ENCODE results near the gene RBMS1.
A peak's percentile ranks its signal among the peaks of the same experiment; 100 is the strongest.

Gene RBMS1

GRCh38 chr2:160294889-160295288 lies 198.7 kb downstream of the RBMS1 start:
- no peak for DNase-seq

DNA sequence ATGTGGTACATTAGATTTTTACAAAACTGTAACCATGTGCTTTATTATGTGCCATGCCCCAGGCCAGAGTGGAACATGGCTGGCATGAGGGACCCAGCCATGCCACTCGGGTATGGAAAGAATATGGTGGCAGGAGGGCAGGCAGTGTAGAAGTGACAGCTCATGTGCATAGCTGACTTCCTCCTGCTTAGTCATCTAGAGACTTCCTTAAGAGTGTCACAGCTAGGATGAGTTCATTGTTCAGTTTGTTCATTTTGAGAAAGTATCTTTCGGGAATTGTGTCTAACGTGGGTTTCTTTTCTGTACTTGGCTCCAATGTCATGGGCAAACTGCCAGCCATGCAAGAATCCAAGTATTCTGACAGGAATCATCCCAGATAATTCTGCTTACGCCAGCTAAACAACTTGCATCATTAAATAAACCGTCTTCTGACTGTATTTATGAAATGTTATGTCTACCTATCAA lies 199.2 kb downstream of the RBMS1 start:
- no peak for DNase-seq

GRCh38 chr2:160293391-160294091 lies 200.1 kb downstream of the RBMS1 start:
- DNase-seq: no peak

DNA sequence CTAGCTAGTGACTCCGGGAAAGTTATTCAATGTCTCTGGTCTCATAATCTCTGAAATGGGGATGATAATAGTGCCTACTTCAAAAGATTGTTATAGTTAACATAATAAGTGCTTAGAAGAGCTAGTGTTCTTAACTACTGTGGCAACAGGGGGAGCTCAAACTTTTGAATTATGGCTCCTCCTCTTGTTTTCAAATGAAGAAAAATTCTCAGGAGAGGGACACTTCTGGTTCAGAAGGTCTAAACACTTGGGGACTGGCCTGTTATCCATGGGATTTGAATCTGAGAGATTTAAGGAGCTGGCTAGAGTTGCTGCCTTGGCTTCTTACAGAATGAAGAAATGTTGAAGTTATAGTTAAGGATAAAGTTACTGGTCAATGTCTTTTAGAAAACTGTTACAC lies 201.4 kb downstream of the RBMS1 start:
- no peak for DNase-seq

GRCh38 chr2:160291382-160291781 lies 202.2 kb downstream of the RBMS1 start:
- DNase-seq: no peak

DNA sequence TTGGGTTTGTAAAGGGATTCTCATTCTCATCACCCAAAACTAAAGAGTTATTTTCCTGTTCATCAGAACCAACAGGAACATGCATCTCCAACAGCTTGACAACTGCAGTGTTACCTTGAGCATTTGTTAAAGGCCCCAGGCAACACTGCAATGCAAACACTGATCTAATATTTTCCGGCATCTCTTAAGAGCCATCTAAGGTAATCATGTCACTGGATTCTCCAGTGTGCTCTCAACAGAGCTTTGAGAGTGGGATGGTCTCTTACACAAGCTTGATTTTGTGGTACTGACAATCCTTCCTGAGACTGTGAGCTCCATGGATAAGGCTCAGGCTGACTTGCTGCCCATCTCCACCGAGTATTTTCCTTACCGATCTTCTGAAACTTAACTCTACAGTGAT lies 203.0 kb downstream of the RBMS1 start:
- no peak for DNase-seq

DNA sequence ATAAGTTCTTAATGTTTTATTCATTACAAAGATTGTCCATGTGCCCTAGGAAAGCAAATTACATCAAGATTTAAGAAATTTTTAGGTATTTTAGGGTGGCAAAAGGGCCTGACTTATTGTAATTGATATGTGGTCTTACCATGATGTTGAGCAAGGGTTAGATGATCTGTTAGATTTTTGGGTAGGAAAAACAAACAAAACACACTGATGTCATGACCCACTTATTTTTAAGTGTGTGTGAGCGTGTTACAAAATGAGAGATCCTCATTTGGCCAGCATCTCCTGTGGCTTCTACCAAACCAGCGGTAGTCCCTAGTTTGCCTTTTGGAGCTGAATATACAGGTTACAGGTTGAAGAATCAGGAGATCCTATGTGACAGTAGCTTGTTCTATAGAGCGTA lies 203.8 kb downstream of the RBMS1 start:
- no peak for DNase-seq

GRCh38 chr2:160289126-160289525 lies 204.5 kb downstream of the RBMS1 start:
- no peak for DNase-seq

DNA sequence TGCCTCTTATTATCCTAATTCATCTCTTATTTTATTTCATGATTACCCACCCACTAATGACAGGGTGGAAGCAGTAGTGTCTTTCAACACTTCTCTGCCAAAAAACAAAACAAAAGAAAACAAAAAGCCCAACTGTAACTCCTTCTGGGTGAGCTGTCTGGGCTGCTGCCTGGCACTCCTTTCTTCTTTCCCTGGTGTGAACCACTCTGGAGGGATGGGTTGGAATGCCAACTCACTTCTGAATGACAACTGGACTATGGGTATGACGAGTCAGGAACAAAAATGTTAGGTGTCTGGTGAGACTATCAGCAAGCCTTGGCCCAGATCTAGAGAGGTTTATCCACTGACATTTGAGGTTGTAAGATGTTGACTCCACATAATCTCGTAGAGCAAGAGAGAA lies 205.3 kb downstream of the RBMS1 start:
- no peak for DNase-seq

GRCh38 chr2:160287476-160287875 lies 206.1 kb downstream of the RBMS1 start:
- DNase-seq: no peak

DNA sequence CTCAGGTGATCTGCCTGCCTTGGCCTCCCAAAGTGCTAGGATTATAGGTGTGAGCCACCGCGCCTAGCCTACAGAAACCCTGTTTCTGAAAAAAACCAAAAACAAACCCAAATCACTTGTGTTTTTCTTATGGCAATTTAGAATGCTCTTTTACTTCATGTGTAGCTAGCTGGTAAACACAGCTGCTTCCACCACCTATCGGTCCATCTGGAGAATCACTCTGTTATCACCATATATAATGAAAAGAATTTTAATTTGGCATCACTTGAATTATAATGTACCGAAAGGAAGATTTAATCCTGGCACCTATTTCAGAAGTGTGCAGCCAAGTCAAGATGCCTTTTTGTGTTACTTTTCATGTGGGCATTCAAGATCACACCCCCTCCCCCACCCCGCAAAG lies 207.1 kb downstream of the RBMS1 start:
- no peak for DNase-seq

DNA sequence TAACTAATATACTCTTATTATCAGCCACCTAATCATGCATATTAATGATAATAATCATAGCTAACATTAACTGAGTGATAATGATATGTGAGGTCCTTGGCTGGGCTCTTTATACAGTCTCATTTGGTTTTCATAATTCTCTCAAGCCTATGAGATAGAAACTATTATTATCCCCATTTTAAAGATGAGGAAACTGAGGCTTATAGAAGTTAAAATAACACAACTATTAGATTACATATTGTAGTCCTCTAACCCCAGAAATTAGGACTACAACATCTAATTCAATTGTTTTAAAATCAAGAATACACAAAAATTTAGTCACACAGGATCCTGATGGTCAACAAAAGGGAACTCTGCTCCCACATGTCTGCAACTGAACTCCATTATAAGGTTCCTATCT lies 209.9 kb downstream of the RBMS1 start:
- no peak for DNase-seq

GRCh38 chr2:160282063-160282580 lies 211.5 kb downstream of the RBMS1 start:
- DNase-seq: no peak

DNA sequence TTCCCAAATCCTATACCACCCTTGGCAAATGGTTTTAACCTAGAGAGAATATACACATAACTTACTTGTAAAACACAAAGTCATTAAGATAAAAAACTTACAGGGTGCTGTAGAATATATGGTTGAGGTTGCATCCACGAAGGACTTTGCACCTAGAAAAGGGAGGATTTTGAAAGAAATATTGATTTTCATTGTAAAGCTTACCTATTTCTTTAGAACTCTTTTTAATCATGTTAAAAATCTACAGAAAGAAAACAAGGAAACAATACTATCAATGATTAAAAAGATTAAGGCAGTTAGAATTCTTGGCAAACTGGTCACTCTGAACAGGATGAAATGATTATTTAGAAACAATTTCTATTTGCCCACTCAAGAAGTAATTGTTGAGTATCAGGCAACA lies 212.4 kb downstream of the RBMS1 start:
- DNase-seq: no peak

DNA sequence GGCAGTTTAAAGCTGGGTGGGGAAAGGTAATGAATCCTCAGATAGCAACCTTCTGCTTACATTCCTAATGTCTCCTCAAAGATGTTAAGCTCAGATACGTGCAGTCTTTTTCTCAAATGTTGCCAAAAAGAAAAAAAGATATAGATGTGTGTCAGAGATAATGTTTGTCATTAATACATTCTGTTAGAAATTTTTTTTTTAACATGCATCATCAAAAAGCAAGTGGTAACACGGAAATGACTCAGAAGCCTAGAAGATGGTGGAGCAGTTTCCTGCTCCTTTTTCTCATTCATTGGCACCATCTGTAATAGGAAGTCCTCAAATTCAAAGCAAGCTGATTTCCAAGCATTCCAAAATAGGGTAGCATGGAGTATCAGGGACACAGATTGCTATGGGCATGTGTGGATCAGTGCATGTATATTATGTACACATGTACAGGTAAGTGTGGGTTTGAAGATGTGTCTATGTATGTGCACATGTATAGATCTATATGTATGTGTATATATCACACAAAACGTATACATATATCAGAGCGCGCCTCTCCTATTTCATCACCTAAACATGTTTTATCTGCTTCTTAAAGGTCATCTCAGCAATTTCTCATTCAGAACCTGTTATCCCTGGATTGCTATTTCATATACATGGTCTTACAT lies 213.7 kb downstream of the RBMS1 start:
- DNase-seq: no peak

- no peak for DNase-seq
Observed at GRCh38 chr2:160278879-160279177, 214.8 kb downstream of the RBMS1 start.

DNA sequence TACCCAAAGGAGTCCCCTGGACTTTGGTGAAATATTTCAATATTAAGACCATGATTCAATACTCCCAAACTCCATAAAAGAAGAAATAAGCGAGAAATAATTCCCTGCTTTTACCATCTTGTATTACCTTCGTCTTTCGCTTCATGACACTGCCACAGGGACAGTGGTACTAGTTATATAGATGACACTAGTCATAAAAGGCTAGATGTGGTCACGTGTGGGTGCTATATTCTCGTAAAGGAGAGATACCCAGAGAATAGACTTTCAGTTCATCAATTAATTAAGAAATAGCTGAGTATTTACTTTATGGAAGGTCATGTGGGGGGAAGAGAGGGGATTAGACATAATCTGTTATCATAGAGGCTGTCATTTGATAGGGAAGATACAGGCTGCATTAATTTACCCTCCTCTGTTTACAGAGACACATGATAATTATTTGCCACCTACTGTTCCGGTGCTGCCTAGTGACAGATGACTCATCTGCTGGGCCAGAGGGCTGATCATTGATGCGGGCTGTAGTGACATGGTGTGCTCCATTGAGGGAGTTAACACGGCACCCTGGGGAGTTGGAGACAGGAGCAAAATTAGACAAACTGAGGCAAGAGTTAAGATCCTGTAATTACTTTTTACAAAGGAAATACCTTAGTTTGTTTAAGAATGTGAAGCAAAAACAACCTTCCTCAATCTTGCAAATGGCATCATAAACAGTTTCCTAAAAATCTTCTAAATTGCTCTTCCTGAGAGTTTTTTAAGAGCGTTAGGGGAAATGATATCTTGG lies 215.3 kb downstream of the RBMS1 start:
- DNase-seq: no peak

DNA sequence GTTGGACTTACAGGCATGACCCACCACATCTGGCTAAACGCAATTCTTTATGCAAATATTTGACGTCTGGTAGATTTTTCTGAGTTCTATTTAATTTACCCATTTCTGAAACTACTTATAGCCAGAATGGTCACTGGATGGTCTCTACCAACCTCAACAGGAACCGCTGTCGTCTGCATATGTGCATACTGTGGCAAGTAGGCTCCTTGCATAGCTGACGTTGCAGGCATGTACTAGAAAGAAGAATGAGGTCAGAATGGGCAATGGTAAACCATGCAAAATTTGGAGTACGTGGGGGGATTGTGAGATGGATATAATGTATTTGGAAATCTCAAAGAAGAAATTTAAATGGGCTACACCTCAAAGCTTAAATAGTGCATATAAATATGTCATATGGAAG lies 216.5 kb downstream of the RBMS1 start:
- DNase-seq: no peak

DNA sequence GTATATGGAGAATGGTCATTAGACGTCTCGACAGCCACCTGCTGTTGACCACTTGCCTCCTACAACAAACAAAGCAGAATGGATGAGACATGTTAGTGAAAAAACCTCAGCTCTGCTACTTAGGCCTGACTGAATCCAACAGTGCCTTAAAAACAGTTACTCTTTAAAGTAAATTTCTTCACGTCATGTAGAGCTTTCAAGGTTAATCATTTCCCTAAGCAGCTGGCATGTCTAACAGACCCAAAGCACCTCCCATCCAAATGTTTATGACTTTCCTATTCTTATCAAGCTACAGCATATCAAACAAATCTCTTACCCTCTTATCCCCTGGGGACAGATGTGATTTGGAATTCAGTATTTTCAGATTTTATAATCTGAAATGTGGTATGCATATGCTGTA lies 218.0 kb downstream of the RBMS1 start:
- DNase-seq: no peak

DNA sequence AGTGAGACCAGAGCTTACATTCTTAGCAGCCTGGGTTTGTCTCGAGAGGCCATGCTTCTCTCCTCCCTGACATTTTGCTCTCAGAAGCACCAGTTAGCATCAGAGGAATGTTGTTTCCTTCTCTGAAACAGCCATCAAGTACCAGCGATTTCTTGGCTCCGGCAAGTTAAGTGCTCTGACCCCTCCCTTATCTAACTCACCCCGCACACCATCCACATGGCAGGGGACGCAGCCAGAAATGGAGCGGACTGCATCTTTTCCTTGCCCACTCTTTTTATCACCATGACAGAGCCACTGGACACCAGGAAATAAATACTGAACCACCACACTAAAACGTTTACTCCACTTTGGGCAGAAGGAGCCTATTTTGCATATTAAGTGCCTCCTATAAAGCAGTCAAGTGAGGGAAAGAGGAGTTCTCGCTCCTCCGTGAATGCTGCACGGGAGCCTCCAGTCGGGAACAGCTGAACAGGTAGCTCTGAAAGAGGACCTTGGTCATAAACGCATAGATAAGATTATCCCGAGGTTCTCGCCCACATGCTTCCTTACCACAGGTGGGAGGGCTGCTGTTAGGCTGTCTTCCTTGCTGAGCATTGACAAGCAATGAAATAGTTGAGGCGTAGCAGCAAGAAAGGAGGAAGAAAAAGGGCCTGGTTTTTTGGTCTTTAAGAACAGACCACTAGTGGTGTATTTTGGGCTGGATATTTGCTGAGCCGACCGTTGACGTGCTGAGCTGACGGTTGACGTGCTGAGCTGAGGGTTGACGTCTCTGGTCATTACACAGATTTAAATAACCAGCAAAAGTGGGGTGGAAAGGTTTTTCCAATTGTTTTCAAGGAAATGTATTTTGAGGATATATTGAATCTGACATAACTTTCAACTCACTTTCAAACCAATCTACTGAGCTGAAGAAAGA lies 222.2 kb downstream of the RBMS1 start:
- no peak for DNase-seq

- no peak for DNase-seq
Observed at GRCh38 chr2:160270571-160271113, 223.0 kb downstream of the RBMS1 start.

GRCh38 chr2:160269803-160270570 lies 223.6 kb downstream of the RBMS1 start:
- DNase-seq: peak; percentile 63

All from CD4-positive, alpha-beta T cell treated with Interferon gamma for 1 hour (primary cell).